Activated CD4-positive, alpha-beta T cell treated with anti-CD3 and anti-CD28 coated beads, Interleukin-2, amount 50 U/mL, for 1 hour (primary cell): ENCODE results near the gene CDH13.

Experiments
- DNase-seq: peaks from one replicate; pipeline ENCODE4 v3.0.0-alpha.2; 2020

CDH13 gene

DNA sequence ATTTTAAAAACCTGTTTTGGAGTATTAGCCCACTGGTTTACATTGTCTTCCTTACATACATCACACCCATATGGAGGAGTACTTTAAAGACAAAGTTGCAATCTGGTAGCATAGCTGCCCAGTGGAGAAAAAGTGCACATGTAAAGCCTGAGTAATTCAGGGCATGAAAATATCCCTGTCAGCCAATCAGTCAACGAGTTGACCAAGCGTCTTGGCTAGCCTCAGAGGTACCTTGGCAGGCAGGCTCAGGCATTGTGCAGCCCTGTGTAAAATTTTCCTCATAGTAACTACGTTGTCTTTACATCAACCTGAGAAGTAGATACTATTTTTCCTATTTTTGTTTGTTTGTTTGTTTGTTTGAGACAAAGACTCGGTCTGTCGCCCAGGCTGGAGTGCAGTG lies 339.0 kb downstream of the CDH13 start:
- no peak for DNase-seq

DNA sequence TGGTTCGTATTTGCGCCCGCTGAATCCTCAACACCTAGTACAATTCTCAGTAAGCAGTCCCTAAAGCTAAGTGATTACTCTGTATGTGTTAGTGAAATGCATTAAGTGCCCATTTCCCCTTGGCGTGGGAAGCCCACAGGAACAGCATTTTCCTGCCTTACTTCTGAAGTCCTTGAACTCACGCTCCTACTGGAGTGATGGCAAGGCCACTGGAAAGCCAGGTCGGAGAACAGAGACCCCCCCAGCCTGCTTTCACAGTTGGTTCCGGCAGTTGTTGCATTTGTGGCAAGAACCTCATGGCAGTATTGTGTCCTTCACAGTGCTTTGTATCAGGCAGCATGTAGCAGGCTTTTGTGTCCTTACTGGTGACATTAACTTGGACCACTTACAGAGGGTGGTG lies 340.7 kb downstream of the CDH13 start:
- no peak for DNase-seq

- no peak for DNase-seq
Measured at GRCh38 chr16:82971126-82971525, 344.4 kb downstream of the CDH13 start.

- DNase-seq, result no peak
Measured at GRCh38 chr16:82972331-82972919, 345.7 kb downstream of the CDH13 start.

DNA sequence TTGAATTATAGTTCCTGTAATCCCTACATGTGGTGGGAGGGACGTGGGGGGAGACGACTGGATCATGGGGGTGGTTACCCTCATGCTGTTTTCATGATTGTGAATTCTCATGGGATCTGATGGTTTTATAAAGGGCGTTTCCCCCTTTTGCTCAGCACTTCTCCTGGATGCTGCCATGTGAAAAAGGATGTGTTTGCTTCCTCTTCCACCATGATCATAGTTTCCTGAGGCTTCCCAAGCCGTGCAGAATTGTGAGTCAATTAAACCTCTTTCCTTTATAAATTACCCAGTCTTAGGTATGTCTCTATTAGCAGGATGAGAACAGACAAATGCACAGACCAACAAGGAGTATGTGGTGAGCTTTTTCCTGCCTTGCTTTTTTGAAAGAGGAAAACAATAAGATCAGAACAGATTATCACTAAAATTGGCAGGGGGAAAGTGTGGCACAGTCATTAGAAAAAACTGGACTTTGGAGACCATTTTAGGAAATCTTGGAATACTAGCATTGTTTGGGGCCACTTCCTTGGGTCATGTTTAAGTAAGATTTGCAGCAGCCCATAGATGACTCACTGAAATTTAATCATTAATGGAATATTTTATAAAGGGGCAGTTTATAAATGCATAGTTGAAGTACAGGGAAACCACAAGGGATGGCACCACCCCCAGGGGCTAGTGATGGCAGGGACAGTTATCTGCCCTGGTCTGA lies 352.8 kb downstream of the CDH13 start:
- DNase-seq, result no peak

GRCh38 chr16:82980810-82981209 lies 354.0 kb downstream of the CDH13 start:
- DNase-seq, result no peak

DNA sequence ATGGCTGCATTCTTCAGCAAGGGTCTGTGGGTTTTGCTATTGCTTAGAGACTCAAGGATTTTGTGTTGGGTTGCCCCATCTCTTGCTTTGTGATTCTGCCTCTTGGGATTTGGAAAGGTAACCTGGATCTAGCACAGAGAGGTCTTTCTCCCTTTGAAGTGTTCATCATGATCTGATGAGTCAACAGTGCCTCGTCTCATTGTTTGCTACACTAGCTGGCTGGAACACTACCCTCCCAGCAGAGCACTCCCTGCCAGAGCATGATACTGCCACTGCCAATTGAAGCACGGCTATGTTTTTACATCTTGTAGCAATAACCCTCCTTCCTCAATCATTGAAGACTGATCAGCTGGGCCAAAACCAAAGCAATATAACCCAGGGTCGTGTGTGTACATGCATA lies 361.0 kb downstream of the CDH13 start:
- DNase-seq, result no peak

- no peak for DNase-seq
Measured at GRCh38 chr16:82990155-82990554, 363.4 kb downstream of the CDH13 start.

DNA sequence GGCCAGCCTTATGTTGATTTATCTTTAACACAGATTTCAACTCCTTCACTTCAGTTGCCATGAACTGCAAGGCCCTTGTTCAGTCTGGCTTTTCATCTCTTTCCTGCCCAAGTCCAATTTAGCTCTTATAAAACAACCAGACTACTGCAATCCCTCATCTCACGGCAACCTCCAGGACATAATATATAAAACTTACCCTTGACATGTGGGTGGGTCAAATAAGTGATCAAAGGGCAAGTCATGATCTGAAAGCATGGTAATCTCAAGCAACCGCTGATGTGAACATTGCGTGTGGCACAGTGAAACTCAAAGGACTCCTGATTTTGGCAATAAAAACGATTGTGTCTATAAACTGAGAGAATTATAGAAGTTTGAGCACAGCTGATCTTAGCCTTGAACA lies 364.6 kb downstream of the CDH13 start:
- no peak for DNase-seq

DNA sequence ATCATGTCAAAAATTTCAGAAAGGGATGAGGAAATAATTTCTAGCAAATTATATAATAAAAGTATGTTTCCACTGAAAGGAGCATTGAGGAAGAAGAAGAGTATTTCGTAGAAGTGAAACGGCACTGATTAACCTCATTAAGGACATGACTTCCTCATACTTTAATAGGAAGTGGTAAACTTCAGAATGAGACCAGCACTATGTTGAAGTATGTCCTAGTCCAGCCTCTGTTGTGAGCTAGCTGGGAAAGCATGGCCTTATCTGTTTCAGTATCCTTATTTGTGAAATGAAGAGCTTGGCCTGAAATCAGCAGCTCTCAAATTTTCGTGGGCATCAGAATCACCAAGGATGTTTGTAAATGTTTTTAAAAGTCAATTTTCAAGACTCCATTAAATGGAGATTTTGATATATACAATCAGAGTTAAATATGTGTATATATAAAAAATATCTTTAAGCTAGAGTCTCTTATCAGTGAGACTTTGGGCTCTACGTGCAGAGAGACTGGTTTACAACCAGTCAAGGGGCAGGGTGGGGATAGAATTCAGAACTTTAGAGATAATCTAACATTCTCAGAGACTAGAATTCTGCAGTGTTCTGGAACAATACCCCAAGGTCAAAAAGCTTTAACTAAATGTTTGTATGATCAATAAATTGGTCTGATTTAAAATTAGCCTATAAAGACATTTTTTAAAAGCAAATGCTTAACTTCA lies 365.4 kb downstream of the CDH13 start:
- DNase-seq, result no peak

DNA sequence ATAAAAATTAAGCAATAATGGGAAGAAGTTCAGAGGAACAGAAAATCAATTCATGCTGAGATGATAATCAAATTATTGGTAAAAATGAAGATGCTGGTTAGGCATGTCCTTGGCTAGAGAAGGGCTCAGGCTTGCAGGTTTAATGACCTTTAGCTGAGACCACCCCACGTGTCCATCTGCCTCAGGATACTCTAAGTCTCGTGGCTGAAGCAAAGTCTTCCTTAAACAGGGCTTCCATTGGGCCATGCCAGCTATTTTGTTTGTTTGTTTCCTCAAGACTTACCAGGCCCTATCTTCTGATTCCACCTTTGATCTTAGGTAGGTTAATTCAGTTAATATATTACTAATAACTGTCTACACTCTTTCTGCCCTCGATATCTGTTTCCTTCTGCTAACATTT lies 366.0 kb downstream of the CDH13 start:
- DNase-seq, result no peak

- DNase-seq, result no peak
Measured at GRCh38 chr16:82993415-82993814, 366.6 kb downstream of the CDH13 start.

DNA sequence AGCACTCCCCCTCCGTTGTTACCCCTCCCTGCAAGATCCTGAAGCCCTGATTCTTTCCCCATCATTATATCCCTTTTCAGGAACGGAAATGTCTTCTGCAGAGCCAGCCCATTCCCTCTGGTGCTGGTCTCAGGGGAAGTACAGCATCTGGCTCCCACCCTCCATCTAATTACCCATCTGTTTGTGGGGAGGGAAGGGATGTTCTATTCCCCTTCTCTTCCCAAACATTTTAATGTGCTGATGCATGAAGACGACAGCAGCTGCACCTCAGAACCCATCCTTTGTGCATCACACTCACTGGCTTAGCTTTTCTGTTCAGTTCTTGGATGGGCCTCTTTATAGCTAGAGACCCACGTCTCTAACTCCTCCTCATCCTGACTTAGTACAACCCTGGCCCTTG lies 367.2 kb downstream of the CDH13 start:
- no peak for DNase-seq

DNA sequence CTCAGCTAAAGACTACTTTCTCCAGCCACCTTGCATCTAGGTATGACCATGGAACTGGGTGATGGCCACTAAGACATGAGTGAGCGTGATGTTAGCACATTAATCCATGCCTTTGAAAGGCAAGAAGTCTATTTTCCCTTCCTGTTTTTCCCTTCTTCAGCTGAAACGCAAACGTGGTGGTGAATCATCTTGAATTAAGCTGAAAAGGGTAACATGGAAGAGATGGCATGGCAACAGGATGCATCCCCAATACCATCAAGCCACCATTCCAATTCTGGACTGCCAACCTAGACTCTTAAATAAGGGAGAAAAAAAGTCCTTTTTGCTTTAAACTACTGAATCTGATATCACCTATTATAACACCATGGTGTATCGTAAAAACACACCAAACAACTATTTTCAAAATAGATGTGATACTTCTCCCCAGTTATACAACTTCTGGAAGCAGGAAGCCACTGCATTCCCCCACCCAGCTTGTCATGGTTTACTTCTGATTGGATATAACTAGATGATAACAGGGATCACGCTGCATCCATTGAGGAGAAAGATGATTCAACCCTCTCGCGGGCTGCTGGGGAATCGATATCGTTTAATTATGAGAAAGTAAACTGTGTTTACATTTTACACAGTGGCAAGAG lies 368.6 kb downstream of the CDH13 start:
- DNase-seq, result no peak

DNA sequence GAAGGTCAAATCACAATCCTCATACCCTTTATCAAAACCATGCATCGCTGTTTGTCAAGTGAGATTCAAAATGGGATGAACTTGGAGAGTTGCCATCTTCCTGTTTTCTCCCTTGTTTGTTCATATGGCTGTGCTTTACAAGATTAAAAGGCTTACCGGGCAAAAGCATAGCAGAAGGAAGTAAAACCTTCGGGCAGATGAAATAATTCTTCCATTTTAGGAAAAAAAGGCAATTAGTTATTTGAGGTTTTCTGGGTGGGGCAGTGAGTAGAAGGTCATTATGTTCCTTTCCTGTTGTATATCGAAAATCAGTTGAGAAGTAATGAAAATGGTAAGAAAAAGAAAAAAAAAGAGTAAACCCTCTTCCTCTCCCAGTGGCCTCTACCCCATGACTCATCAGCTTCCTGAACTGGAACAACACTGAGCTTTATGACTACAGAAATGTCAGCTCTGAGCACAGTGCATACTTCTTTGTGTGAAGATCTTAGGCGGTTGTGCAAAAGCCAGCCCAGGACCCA lies 369.2 kb downstream of the CDH13 start:
- no peak for DNase-seq

DNA sequence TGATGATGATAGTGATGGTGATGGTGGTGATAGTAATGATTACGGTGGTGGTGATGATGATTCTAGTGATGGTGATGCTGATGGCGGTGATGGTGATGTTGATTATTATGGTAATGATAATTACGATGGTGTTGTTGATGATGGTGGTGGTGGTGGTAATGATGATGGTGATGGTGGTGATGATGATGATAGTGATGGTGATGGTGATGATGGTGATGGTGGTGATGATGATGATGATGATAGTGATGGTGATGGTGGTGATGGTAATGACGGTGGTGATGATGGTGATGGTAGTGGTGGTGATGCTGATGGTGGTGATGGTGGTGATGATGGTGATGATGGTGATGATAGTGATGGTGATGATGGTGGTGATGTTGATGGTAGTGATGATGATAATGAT lies 370.0 kb downstream of the CDH13 start:
- no peak for DNase-seq

- DNase-seq, result no peak
Measured at GRCh38 chr16:82999711-83000110, 372.9 kb downstream of the CDH13 start.

DNA sequence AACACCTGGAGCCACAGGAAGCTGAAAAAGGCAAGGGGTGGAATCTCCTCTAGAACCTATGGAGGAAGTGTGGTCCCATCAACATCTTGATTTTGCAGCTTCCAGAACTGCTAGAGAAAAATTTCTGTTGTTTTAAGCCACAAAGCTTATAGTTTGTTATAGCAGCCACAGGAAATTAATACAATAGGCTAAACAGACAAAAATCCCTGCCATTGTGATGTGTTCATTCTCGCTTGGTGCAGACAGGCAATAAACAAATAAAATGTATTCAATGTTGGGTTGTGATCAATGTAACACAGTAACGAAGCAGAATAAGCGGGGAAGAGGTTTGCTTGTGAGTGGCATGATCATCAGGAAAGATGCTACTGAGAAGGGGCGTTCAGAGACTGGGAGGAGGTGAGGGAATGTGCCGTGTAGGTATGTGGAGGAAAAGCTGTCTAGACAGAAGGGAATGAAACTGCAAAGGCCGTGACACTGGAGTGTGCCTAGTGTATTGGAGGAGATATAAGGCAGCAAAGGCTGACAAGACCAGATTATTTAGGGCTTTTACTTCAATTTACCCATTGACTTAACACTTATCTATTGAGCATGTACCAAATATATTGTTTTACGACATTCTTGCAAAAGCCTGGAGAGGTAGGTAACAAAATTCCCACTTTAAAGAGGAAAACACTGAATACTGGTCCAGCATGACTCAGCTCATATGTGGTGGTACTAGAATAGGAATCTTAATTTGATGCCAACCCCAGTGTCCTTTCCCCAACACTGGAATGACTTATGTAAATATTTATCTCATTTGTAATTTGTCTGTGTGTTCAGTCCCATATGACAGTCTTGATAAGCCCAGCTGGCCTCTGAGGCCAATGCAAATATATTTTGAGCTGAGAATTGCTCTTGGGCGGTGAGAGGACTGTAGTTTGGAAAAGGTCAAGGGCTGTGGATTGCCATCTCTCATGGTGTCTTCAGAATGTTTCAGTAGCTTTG lies 375.9 kb downstream of the CDH13 start:
- no peak for DNase-seq

- DNase-seq, result no peak
Measured at GRCh38 chr16:83004868-83005652, 378.3 kb downstream of the CDH13 start.

DNA sequence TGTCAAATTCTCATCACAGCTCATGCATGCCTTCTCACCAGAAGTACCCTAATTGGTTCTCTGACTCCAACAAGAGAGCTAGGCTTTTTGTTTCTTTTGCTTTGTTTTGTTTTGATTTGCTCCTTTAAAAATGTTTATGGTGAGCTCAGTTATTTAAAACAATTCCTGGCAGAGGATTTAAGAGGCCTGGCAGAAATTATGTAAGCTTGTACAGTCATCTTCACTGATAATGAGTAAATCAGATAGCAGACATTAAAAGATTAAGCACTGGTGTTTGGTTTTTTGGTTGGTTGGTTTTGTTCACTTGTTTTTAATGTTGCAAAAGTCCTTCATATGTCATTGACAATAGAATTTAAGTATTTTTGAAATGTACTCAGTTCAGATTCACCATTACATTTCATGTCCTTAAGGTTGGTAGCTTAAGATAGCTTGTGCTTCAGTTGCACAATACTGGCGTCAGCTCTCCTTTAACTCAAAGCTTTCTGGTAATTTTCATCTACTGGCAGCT lies 378.9 kb downstream of the CDH13 start:
- no peak for DNase-seq
